ENCODE results near the gene SPCS2.
"Not testable (repeated sequence)": the region's sequence is repeated elsewhere in the genome, so short reads cannot be mapped to it uniquely, and the experiment has no call there.

Gene SPCS2

GRCh38 chr11:74992852-74993251, 43.8 kb downstream of the SPCS2 start:
- no peak for DNase-seq (ENCODE audit: low read depth in 2 of 3, low spot score in 1 of 3)

- no peak for DNase-seq (ENCODE audit: low read depth in 2 of 3, low spot score in 1 of 3)
These were observed 51.9 kb downstream of the SPCS2 start for GRCh38 chr11:75000975-75001354.

GRCh38 chr11:75001686-75002085, 52.6 kb downstream of the SPCS2 start:
- DNase-seq (ENCODE audit: low read depth in 2 of 3, low spot score in 1 of 3) = no peak

- DNase-seq (ENCODE audit: low read depth in 2 of 3, low spot score in 1 of 3) = no peak
These were observed 53.5 kb downstream of the SPCS2 start for GRCh38 chr11:75002516-75002915.

- no peak for DNase-seq (ENCODE audit: low read depth in 2 of 3, low spot score in 1 of 3)
These were observed 55.1 kb downstream of the SPCS2 start for GRCh38 chr11:75004215-75004614.

- DNase-seq (ENCODE audit: low read depth in 2 of 3, low spot score in 1 of 3) = no peak
These were observed 62.3 kb downstream of the SPCS2 start for GRCh38 chr11:75011357-75011756.

- DNase-seq (ENCODE audit: low read depth in 2 of 3, low spot score in 1 of 3) = no peak
These were observed 62.8 kb downstream of the SPCS2 start for GRCh38 chr11:75011872-75012271.

GRCh38 chr11:75013051-75013450, 64.0 kb downstream of the SPCS2 start:
- DNase-seq (ENCODE audit: low read depth in 2 of 3, low spot score in 1 of 3) = no peak

- no peak for DNase-seq (ENCODE audit: low read depth in 2 of 3, low spot score in 1 of 3)
These were observed 65.1 kb downstream of the SPCS2 start for GRCh38 chr11:75014129-75014528.

- DNase-seq (ENCODE audit: low read depth in 2 of 3, low spot score in 1 of 3) = not testable (repeated sequence)
These were observed 70.1 kb downstream of the SPCS2 start for GRCh38 chr11:75019200-75019599.

- not testable (repeated sequence) for DNase-seq (ENCODE audit: low read depth in 2 of 3, low spot score in 1 of 3)
These were observed 71.3 kb downstream of the SPCS2 start for GRCh38 chr11:75020328-75020727.

- no peak for DNase-seq (ENCODE audit: low read depth in 2 of 3, low spot score in 1 of 3)
These were observed 73.2 kb downstream of the SPCS2 start for GRCh38 chr11:75022296-75022695.

GRCh38 chr11:75022759-75023396, 73.8 kb downstream of the SPCS2 start:
- DNase-seq (ENCODE audit: low read depth in 2 of 3, low spot score in 1 of 3) = peak; percentile 60 to 82 (median 61)

- no peak for DNase-seq (ENCODE audit: low read depth in 2 of 3, low spot score in 1 of 3)
These were observed 74.5 kb downstream of the SPCS2 start for GRCh38 chr11:75023446-75024067.

GRCh38 chr11:75024068-75024449, 75.0 kb downstream of the SPCS2 start:
- DNase-seq (ENCODE audit: low read depth in 2 of 3, low spot score in 1 of 3) = no peak

- no peak for DNase-seq (ENCODE audit: low read depth in 2 of 3, low spot score in 1 of 3)
These were observed 75.7 kb downstream of the SPCS2 start for GRCh38 chr11:75024764-75025211.

GRCh38 chr11:75025561-75025960, 76.5 kb downstream of the SPCS2 start:
- DNase-seq (ENCODE audit: low read depth in 2 of 3, low spot score in 1 of 3) = no peak

- no peak for DNase-seq (ENCODE audit: low read depth in 2 of 3, low spot score in 1 of 3)
These were observed 79.3 kb downstream of the SPCS2 start for GRCh38 chr11:75028321-75028720.

Measured in stimulated activated CD4-positive, alpha-beta T cell treated with anti-CD3 and anti-CD28 coated beads, Interleukin-12 subunit alpha, Interleukin-12 subunit beta, amount 100 ng/mL, for 48 hours (primary cell).